A549 (cell line): Measurements from ENCODE around the gene VAMP1. TPM values are rescaled to one million over a fixed set of nuclear protein-coding genes. Genes with fewer than 3 reads are reported as not detected.
A peak's percentile ranks its signal among the peaks of the same experiment; 100 is the strongest.

Experiments
- ATAC-seq, 2 experiments: fragments of 200-7000 bp in 1 of 2; fragments of >200 bp in 1 of 2; cut with Nextera tagmentation in 1 of 2; cut with Tn5 transposase in 1 of 2; 3 replicates each; pipeline versions ENCODE4 v1.8.0 to v1.9.1; 2018 to 2020; ENCODE audit warnings: mild to moderate bottlenecking in 1 of 2, moderate library complexity in 1 of 2
- CTCF ChIA-PET: fragments of 300-600 bp; sonication (Branson Sonifier 250); formaldehyde crosslinking; extraction: SDS; loops from one replicate; lab custom pipeline; 2021; ENCODE audit warnings: antibody characterized with exemption, inconsistent platforms; lab: Yijun Ruan, JAX
- POLR2A ChIA-PET: fragments of 350-600 bp; formaldehyde crosslinking; extraction: SDS; loops from one replicate; lab custom pipeline; 2021; ENCODE audit warnings: antibody characterized with exemption, inconsistent platforms; lab: Yijun Ruan, JAX
- DNase-seq, 2 experiments: peaks; one replicate each; pipeline versions ENCODE4 v3.0.0 to v3.0.0-alpha.2; 2011 to 2016; ENCODE audit warnings: low read depth in 1 of 2, low spot score in 1 of 2
- FAIRE-seq: peaks from 2 replicates; lab custom pipeline; 2011; peaks lifted over from hg19 to GRCh38; lab: Jason Lieb, UNC
- H3K27ac ChIP-seq, 2 experiments: fragments of >200 bp; sonication (Bioruptor Twin); formaldehyde crosslinking; 3 replicates each; pipeline ENCODE4 v1.5.1; 2016 to 2017
- H3K4me1 ChIP-seq: fragments of >200 bp; sonication (Bioruptor Twin); formaldehyde crosslinking; 3 replicates; pipeline ENCODE4 v1.6.1; 2016
- H3K4me2 ChIP-seq: fragments of >200 bp; sonication (Bioruptor Twin); formaldehyde crosslinking; 3 replicates; pipeline ENCODE4 v1.6.1; 2016
- H3K4me3 ChIP-seq: fragments of >200 bp; sonication (Bioruptor Twin); formaldehyde crosslinking; 3 replicates; pipeline ENCODE4 v1.5.1; 2016
- H3K9me3 ChIP-seq: fragments of >200 bp; sonication (Bioruptor Twin); formaldehyde crosslinking; 3 replicates; pipeline ENCODE4 v1.6.1; 2016
- BHLHE40 ChIP-seq: IDR thresholded peaks from 2 replicates; pipeline ENCODE4 v1.6.1; 2012; ENCODE audit warnings: low read depth, low read length, inconsistent platforms
- CBX2 ChIP-seq: fragments of 200-600 bp; sonication (generic); IDR thresholded peaks from 2 replicates; pipeline ENCODE4 v1.6.1; 2016; ENCODE audit warnings: low read depth, mild to moderate bottlenecking, borderline replicate concordance
- CHD2 ChIP-seq: fragments of 150-350 bp; IDR thresholded peaks from 2 replicates; pipeline ENCODE4 v1.6.1; 2014; ENCODE audit warnings: low read length; ENCODE audit not compliant: partially characterized antibody
- EHF ChIP-seq: fragments of 250-450 bp; sonication (Bioruptor Pico); IDR thresholded peaks from 2 replicates; pipeline ENCODE4 v1.5.0; 2020; ENCODE audit warnings: mild to moderate bottlenecking
- FOSB ChIP-seq: fragments of 250-450 bp; sonication (Bioruptor Pico); IDR thresholded peaks from 2 replicates; pipeline ENCODE4 v1.5.0; 2020; ENCODE audit warnings: mild to moderate bottlenecking, moderate library complexity
- FOSL2 ChIP-seq, 2 experiments: fragments of 450-650 bp in 1 of 2; fragments of >200 bp in 1 of 2; sonication (Bioruptor Twin) in 1 of 2; formaldehyde crosslinking; IDR thresholded peaks; 2 replicates each; pipeline versions ENCODE4 v1.5.0 to v1.6.1; 2016 to 2020; ENCODE audit warnings: mild to moderate bottlenecking in 1 of 2, moderate library complexity in 1 of 2
- HDAC2 ChIP-seq: fragments of 200-600 bp; sonication (generic); IDR thresholded peaks from 2 replicates; pipeline ENCODE4 v1.6.1; 2016
- HOXA7 ChIP-seq: fragments of 250-450 bp; sonication (Bioruptor Pico); IDR thresholded peaks from 2 replicates; pipeline ENCODE4 v1.5.0; 2020; ENCODE audit warnings: mild to moderate bottlenecking, moderate library complexity
- HOXB5 ChIP-seq: fragments of 250-450 bp; sonication (Bioruptor Pico); IDR thresholded peaks from 2 replicates; pipeline ENCODE4 v1.5.0; 2020; ENCODE audit warnings: mild to moderate bottlenecking, moderate library complexity
- JUNB ChIP-seq: fragments of >200 bp; sonication (Bioruptor Twin); formaldehyde crosslinking; IDR thresholded peaks from 2 replicates; pipeline ENCODE4 v1.6.1; 2016
- KDM5A ChIP-seq: fragments of 200-600 bp; sonication (generic); IDR thresholded peaks from 2 replicates; pipeline ENCODE4 v1.6.1; 2016; ENCODE audit warnings: antibody characterized with exemption, mild to moderate bottlenecking
- MAZ ChIP-seq: fragments of 150-350 bp; IDR thresholded peaks from 2 replicates; pipeline ENCODE4 v1.6.1; 2014; ENCODE audit warnings: antibody characterized with exemption, low read depth, low read length, borderline replicate concordance
- MYC ChIP-seq: IDR thresholded peaks from 2 replicates; pipeline ENCODE4 v1.6.1; 2012; ENCODE audit warnings: mild to moderate bottlenecking, inconsistent platforms, low read length, improper control_type of control experiment, borderline replicate concordance
- NFE2L2 ChIP-seq: fragments of 150-350 bp; conservative IDR thresholded peaks from 2 replicates; pipeline ENCODE4 v1.6.1; 2014; ENCODE audit warnings: low read length
- NPAS2 ChIP-seq: fragments of 250-450 bp; sonication (Bioruptor Pico); IDR thresholded peaks from 2 replicates; pipeline ENCODE4 v1.8.0; 2022; ENCODE audit warnings: mild to moderate bottlenecking, moderate library complexity, borderline replicate concordance
- PHF8 ChIP-seq: fragments of 200-600 bp; sonication (generic); IDR thresholded peaks from 2 replicates; pipeline ENCODE4 v1.6.1; 2016; ENCODE audit warnings: low read depth, mild to moderate bottlenecking, antibody characterized with exemption, moderate library complexity, borderline replicate concordance
- POLR2AphosphoS2 ChIP-seq: conservative IDR thresholded peaks from 2 replicates; pipeline ENCODE4 v1.6.1; 2012; ENCODE audit warnings: low read length, improper control_type of control experiment, inconsistent platforms
- RARB ChIP-seq: fragments of 250-450 bp; sonication (Bioruptor Pico); IDR thresholded peaks from 2 replicates; pipeline ENCODE4 v1.8.0; 2021; ENCODE audit warnings: mild to moderate bottlenecking, moderate library complexity
- RFX5 ChIP-seq: fragments of 450-650 bp; IDR thresholded peaks from 2 replicates; pipeline ENCODE4 v1.7.1; 2014; ENCODE audit warnings: antibody characterized with exemption, mild to moderate bottlenecking, moderate library complexity
- SMC3 ChIP-seq: fragments of >200 bp; sonication (Bioruptor Twin); formaldehyde crosslinking; IDR thresholded peaks from 3 replicates; pipeline ENCODE4 v1.6.1; 2018; ENCODE audit warnings: inconsistent platforms
- TFCP2L1 ChIP-seq: fragments of 250-450 bp; sonication (Bioruptor Pico); IDR thresholded peaks from 2 replicates; pipeline ENCODE4 v1.5.0; 2021; ENCODE audit warnings: mild to moderate bottlenecking
- TP53 ChIP-seq: fragments of 250-450 bp; sonication (Bioruptor Pico); IDR thresholded peaks from 2 replicates; pipeline ENCODE4 v1.5.0; 2021; ENCODE audit warnings: mild to moderate bottlenecking, moderate library complexity
- ZC3H11A ChIP-seq: fragments of 450-650 bp; IDR thresholded peaks from 2 replicates; pipeline ENCODE4 v1.6.1; 2014; ENCODE audit warnings: antibody characterized with exemption, mild to moderate bottlenecking
- ZFP36 ChIP-seq: fragments of 450-650 bp; IDR thresholded peaks from 2 replicates; pipeline ENCODE4 v1.6.1; 2014; ENCODE audit warnings: borderline replicate concordance; ENCODE audit not compliant: partially characterized antibody
- ZNF302 ChIP-seq: fragments of 250-450 bp; sonication (Bioruptor Pico); IDR thresholded peaks from 2 replicates; pipeline ENCODE4 v1.9.0; 2021; ENCODE audit warnings: inconsistent platforms, mild to moderate bottlenecking, moderate library complexity
- ZSCAN20 ChIP-seq: fragments of 250-450 bp; sonication (Bioruptor Pico); IDR thresholded peaks from 2 replicates; pipeline ENCODE4 v1.8.0; 2022; ENCODE audit warnings: mild to moderate bottlenecking, moderate library complexity
- WGBS: methylation state at CpG from one replicate; pipeline ENCODE4 v1.1.6; 2017; ENCODE audit errors: missing lambda C conversion rate; 5-methylcytosine and 5-hydroxymethylcytosine counted together
- polyA plus RNA-seq, 4 experiments: library from polyadenylated mRNA; depleted of rRNA in 3 of 4; stranded (reverse); fragments of >200 nt; fragmentation: RNase III in 1 of 4; extraction: RNeasy Plus Mini Kit Qiagen cat#74134 plus additional on column Dnase treatment in 1 of 4; gene quantifications; 2 replicates in 3 of 4; 3 replicates in 1 of 4; pipeline ENCODE4 v1.2.3, GENCODE V29; 2011 to 2017
- TF ChIP-seq, protein P1 (sequence below): fragments of >200 bp; sonication (Bioruptor Twin); formaldehyde crosslinking; IDR thresholded peaks from 3 replicates; pipeline ENCODE4 v1.6.1; 2016
- TF ChIP-seq, protein P2 (sequence below): IDR thresholded peaks from 2 replicates; pipeline ENCODE4 v1.6.1; 2012
- TF ChIP-seq, protein P3 (sequence below): fragments of 150-350 bp; IDR thresholded peaks from 2 replicates; pipeline ENCODE4 v1.6.1; 2014; ENCODE audit warnings: low read depth, mild to moderate bottlenecking, low read length

Gene VAMP1
- polyA plus RNA-seq, 2 of the 4 experiments (the other 2 are of a cell fraction) = 17.6 to 22.7 TPM

DNA sequence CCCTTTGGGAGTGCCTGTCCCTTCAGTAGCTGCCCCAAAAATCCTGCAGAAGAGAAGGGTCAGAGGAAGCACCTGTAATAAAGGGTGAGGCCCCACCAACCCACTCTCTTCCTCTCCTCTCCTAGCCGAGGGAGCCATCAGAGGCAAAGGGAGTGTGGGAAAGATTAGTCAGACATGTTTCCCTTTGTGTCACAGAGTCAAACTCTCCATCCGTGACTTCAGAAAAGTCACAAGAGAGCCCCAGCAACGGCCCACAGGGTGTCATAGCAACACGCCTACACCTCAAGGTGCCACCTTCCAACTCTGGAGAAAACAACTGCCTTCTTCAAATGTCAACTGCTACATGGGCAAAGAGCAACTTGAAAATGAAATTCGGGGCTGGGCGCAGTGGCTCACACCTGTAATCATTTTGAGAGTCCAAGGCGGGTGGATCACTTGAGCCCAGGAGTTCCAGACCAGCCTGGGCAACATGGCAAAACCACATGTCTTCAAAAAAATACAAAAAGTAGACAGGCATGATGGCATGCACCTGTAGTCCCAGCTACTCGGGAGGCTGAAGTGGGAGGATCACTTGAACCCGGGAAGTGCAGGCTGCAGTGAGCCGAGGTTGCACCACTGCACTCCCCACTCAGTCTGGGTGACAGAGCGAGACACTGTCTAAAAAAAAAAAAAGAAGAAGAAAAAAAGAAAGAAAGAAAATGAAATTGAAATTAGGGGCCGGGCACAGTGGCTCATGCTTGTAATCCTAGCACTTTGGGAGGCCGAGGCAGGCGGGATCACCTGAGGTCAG lies 43.4 kb downstream of the VAMP1 start:
- H3K9me3 ChIP-seq = no peaks in the 10 kb centered on the region
- H3K4me2 ChIP-seq = no peak overlapping the region
- ATAC-seq (no peak), DNase-seq (no peak), FAIRE-seq (no peak)
- H3K4me3 ChIP-seq = no peak overlapping the region
- TF ChIP-seq RARB (CRISPR knock-in tag) = no peak
- TF ChIP-seq CHD2 = no peak
- TF ChIP-seq TP53 (CRISPR knock-in tag) = no peak
- no peak for TF ChIP-seq KDM5A
- TF ChIP-seq SMC3 = no peak
- no peak for TF ChIP-seq RFX5
- TF ChIP-seq MAZ = no peak
- CTCF ChIA-PET = interaction anchor here (0.7 to 8.1 kb wide), 5 partner anchors 38 to 147 kb away, joined by 4 to 121 read pairs (median 18); partner anchors contain the start of gene GAPDH
- WGBS = 90% methylated on average over 14 of the region's 14 CpGs
- H3K4me1 ChIP-seq = peaks cover 35% of the 10 kb centered on the region
- H3K27ac ChIP-seq = peak overlapping the region; percentile 1 to 63; a peak in 4 of 6 replicates
- POLR2A ChIA-PET = interaction anchor here (0.7 to 1.4 kb wide), 3 partner anchors 44 to 348 kb away, joined by 3 to 5 read pairs (median 4); partner anchors contain the start of gene VAMP1

DNA sequence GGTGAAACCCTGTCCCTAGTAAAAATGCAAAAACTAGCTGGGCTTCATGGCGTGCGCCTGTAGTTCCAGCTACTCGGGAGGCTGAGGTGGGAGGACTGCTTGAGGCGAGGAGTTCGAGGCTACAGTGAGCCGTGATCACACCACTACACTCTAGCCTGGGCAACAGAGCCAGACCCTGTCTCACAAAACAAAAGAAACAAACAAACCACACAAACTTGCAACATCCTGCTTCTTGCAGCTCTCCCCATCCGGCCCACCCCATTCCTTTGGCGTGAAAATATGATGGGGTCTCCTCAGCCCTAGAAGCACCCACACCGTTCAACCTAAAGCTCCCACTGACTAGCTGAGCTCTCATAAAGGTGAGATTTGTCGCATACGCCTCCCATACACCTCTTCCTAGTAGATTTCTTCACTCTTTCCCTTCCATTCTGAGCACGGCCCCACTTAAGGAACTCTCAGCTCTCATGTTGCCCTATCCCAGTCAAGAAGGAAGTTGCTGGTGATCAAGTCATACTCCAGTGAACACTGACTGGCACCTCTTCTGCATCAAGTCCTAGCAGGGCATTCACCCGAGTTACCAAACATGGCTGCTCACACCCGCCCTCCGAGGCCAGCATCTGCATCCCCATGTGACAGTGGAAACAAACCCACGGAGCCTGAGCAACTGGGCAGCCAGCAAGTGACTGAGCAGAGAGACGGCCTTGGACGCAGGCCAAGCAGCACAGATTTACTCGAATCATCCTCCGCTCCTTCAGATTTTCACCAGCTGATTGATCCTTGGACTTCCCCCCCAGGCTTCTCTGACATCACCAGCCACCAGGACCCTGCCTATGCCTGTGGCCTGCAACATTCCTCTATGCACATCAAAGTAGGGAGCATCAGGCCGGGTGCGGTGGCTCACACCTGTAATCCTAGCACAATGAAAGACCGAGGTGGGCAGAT lies 44.6 kb downstream of the VAMP1 start:
- FAIRE-seq (no peak), ATAC-seq (no peak), DNase-seq (peak in 1 of 2 experiments; percentile 40)
- peaks cover 26% of the 10 kb centered on the region for H3K4me1 ChIP-seq
- no peak overlapping the region for H3K4me2 ChIP-seq
- H3K4me3 ChIP-seq = no peak overlapping the region
- CTCF ChIA-PET = interaction anchor here (0.7 to 8.1 kb wide), 12 partner anchors 9 to 112 kb away, joined by 3 to 121 read pairs (median 8); partner anchors contain the start of genes GAPDH and VAMP1
- peak overlapping the region in 1 of 2 experiments; percentile 63; a peak in 3 of 6 replicates for H3K27ac ChIP-seq
- POLR2A ChIA-PET = interaction anchor here (0.8 kb wide), 1 partner anchor 45 kb away, joined by 4 read pairs; the partner anchor contains the start of gene VAMP1
- TF ChIP-seq ZSCAN20 (CRISPR knock-in tag) (no peak), NPAS2 (no peak), ZNF302 (CRISPR knock-in tag) (no peak), PHF8 (no peak), ZFP36 (no peak), SMC3 (no peak), CBX2 (no peak), NFE2L2 (no peak)
- TF ChIP-seq, protein P1, sequence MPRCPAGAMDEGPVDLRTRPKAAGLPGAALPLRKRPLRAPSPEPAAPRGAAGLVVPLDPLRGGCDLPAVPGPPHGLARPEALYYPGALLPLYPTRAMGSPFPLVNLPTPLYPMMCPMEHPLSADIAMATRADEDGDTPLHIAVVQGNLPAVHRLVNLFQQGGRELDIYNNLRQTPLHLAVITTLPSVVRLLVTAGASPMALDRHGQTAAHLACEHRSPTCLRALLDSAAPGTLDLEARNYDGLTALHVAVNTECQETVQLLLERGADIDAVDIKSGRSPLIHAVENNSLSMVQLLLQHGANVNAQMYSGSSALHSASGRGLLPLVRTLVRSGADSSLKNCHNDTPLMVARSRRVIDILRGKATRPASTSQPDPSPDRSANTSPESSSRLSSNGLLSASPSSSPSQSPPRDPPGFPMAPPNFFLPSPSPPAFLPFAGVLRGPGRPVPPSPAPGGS = no peak
- 88% methylated on average over 23 of the region's 23 CpGs for WGBS
- no peaks in the 10 kb centered on the region for H3K9me3 ChIP-seq

DNA sequence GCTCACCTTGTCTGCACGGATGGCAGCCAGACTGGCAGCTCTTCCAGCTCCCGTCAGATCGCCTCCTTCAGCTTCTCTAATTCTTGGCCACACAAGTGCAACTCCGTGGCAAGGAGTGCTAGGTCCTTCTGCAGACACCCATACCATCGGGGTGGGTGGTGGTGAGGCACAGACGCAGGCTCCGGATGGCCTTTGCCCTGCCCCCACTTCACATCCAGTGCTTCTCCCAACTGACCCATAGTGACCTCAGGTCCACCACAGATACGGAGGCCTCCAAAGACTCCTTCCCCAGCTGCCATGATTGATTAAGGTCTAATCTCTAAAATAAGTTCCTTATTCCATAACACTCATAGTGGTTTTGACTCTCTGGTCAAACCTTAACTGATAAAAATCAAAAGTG lies 45.6 kb downstream of the VAMP1 start:
- Histone ChIP-seq H3K27ac (peak overlapping the region in 1 of 2 experiments; percentile 76; a peak in 3 of 6 replicates), H3K9me3 (no peaks in the 10 kb centered on the region), H3K4me1 (peaks cover 30% of the 10 kb centered on the region), H3K4me3 (no peak overlapping the region), H3K4me2 (no peak overlapping the region)
- no peak for FAIRE-seq
- no peak for ATAC-seq
- ChIA-PET CTCF (interaction anchor here (0.6 to 8.1 kb wide), 15 partner anchors 10 to 436 kb away, joined by 3 to 121 read pairs (median 9); partner anchors contain the start of genes CD27, GAPDH, TAPBPL and VAMP1), POLR2A (interaction anchor here (0.9 kb wide), 2 partner anchors 41 to 110 kb away, joined by 3 read pairs; no protein-coding TSS in a partner anchor)
- WGBS = 89% methylated on average over 8 of the region's 8 CpGs
- TF ChIP-seq MYC = no peak
- no peak for TF ChIP-seq POLR2AphosphoS2
- TF ChIP-seq EHF (CRISPR knock-in tag) = no peak
- no peak for TF ChIP-seq FOSL2 (IDR thresholded peaks at IDR 0.05)
- TF ChIP-seq FOSL2 (CRISPR knock-in tag; IDR thresholded peaks at IDR 0.05) = no peak
- no peak for TF ChIP-seq FOSB (CRISPR knock-in tag)
- TF ChIP-seq JUNB = no peak
- TF ChIP-seq TFCP2L1 (CRISPR knock-in tag) = no peak
- TF ChIP-seq, protein P2, sequence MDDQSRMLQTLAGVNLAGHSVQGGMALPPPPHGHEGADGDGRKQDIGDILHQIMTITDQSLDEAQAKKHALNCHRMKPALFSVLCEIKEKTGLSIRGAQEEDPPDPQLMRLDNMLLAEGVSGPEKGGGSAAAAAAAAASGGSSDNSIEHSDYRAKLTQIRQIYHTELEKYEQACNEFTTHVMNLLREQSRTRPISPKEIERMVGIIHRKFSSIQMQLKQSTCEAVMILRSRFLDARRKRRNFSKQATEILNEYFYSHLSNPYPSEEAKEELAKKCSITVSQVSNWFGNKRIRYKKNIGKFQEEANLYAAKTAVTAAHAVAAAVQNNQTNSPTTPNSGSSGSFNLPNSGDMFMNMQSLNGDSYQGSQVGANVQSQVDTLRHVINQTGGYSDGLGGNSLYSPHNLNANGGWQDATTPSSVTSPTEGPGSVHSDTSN = no peak
- no peak for TF ChIP-seq ZC3H11A
- no peak for TF ChIP-seq BHLHE40
- TF ChIP-seq, protein P3, sequence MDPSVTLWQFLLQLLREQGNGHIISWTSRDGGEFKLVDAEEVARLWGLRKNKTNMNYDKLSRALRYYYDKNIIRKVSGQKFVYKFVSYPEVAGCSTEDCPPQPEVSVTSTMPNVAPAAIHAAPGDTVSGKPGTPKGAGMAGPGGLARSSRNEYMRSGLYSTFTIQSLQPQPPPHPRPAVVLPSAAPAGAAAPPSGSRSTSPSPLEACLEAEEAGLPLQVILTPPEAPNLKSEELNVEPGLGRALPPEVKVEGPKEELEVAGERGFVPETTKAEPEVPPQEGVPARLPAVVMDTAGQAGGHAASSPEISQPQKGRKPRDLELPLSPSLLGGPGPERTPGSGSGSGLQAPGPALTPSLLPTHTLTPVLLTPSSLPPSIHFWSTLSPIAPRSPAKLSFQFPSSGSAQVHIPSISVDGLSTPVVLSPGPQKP = no peak
- no peak for TF ChIP-seq HOXA7 (CRISPR knock-in tag)
- TF ChIP-seq HDAC2 = no peak
- TF ChIP-seq HOXB5 = no peak
- DNase-seq = no peak
